ENCODE measurements around the gene ENTPD3. TPM values are rescaled to one million over a fixed set of nuclear protein-coding genes. Genes with fewer than 3 reads are reported as not detected.

Gene ENTPD3
- total RNA-seq, 1 experiment from 2014 or later: 6.0 TPM

- Histone ChIP-seq H3K4me1 (ENCODE audit: insufficient read depth, low read length) (no peaks in the 10 kb centered on the region), H3K27ac (ENCODE audit: low read length) (no peak overlapping the region), H2AFZ (ENCODE audit: low read length) (no peak overlapping the region), H3K79me2 (ENCODE audit: low read length) (no peaks in the 10 kb centered on the region), H3K9me2 (replicated peaks; ENCODE audit: low read length) (no peaks in the 10 kb centered on the region), H3K9me3 (ENCODE audit: low read length) (no peaks in the 10 kb centered on the region), H3K4me3 (ENCODE audit: low read length) (no peak overlapping the region), H3F3A (ENCODE audit: low read length, unreplicated experiment) (no peaks in the 10 kb centered on the region), H4K20me1 (ENCODE audit: low read length) (no peaks in the 10 kb centered on the region), H3K4me2 (ENCODE audit: low read length) (no peak overlapping the region), H3K9ac (ENCODE audit: low read length) (no peak overlapping the region), H3K27me3 (ENCODE audit: low read length) (no peaks in the 10 kb centered on the region; the same call in 1 of the 2 replicates), H3K36me3 (ENCODE audit: low read depth, low read length) (no peaks in the 10 kb centered on the region)
- no TSS peak for BruUV-seq (replicated peaks)
- ChIA-PET POLR2A (ENCODE audit: unreplicated experiment) (no interaction called here), CTCF (no interaction called here)
- intact Hi-C loops (cut with micrococcal nuclease): no loop called here
- TF ChIP-seq EZH2 (IDR thresholded peaks at IDR 0.05; ENCODE audit: low read length, unreplicated experiment) (no peak), EZH2phosphoT487 (IDR thresholded peaks at IDR 0.05; ENCODE audit: borderline replicate concordance, low read length) (no peak)
- TF ChIP-seq, protein P1, sequence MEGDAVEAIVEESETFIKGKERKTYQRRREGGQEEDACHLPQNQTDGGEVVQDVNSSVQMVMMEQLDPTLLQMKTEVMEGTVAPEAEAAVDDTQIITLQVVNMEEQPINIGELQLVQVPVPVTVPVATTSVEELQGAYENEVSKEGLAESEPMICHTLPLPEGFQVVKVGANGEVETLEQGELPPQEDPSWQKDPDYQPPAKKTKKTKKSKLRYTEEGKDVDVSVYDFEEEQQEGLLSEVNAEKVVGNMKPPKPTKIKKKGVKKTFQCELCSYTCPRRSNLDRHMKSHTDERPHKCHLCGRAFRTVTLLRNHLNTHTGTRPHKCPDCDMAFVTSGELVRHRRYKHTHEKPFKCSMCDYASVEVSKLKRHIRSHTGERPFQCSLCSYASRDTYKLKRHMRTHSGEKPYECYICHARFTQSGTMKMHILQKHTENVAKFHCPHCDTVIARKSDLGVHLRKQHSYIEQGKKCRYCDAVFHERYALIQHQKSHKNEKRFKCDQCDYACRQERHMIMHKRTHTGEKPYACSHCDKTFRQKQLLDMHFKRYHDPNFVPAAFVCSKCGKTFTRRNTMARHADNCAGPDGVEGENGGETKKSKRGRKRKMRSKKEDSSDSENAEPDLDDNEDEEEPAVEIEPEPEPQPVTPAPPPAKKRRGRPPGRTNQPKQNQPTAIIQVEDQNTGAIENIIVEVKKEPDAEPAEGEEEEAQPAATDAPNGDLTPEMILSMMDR (conservative IDR thresholded peaks at IDR 0.05; ENCODE audit: low read depth, low read length): no peak
- no peak for DNase-seq
- no peak for ATAC-seq
These were observed 31.6 kb upstream of the ENTPD3 start for GRCh38 chr3:40355410-40355809.

DNA sequence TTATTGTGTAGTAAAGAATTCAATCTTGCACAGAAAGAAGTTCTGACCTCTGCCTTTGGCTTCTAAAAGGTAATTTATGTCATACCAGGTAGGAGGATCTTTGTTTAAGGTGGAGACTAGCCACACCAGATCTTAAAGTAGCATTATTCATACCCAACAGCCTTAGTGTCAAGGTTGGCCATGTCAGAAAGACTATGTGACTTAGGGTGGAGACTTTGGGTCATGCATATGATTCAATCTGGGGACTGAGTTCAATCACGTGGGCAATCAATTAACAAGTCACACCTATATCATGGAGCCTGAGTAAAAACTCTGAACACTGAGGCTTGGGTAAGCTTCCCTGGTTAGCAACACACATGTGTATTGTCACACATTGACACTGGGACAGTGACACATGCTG is 28.5 kb upstream of the ENTPD3 start:
- no TSS peak for BruUV-seq (replicated peaks)
- CTCF ChIA-PET: no interaction called here

DNA sequence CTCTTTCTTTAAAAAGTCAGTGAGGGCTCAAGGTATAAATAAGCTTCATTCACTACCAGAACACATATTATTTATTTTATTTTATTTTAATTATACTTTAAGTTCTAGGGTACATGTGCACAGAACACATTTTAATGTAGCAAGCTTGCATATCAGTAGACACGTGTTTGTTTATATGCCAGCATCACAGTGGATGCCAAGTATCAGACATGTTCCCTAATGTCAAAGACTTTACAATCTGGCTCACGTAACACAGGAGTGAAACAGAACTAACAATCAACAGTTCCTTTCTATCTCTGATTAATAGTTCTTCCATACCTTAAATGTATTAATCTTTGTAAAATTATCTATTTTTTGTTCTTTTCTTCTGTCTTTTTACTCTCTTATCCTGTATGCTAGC is 23.3 kb upstream of the ENTPD3 start:
- ChIA-PET POLR2A (ENCODE audit: unreplicated experiment) (no interaction called here), CTCF (no interaction called here)
- Histone ChIP-seq H3K9ac (ENCODE audit: low read length) (no peak overlapping the region), H3K4me1 (ENCODE audit: insufficient read depth, low read length) (no peaks in the 10 kb centered on the region), H3K4me3 (ENCODE audit: low read length) (no peak overlapping the region), H3K27me3 (ENCODE audit: low read length) (peaks cover 16% of the 10 kb centered on the region; the same call in 1 of the 2 replicates), H3K36me3 (ENCODE audit: low read depth, low read length) (no peaks in the 10 kb centered on the region), H2AFZ (ENCODE audit: low read length) (no peak overlapping the region), H3K79me2 (ENCODE audit: low read length) (no peaks in the 10 kb centered on the region), H3K9me2 (replicated peaks; ENCODE audit: low read length) (no peaks in the 10 kb centered on the region), H3K9me3 (ENCODE audit: low read length) (no peaks in the 10 kb centered on the region), H3K27ac (ENCODE audit: low read length) (no peak overlapping the region), H3K4me2 (ENCODE audit: low read length) (no peak overlapping the region), H4K20me1 (ENCODE audit: low read length) (no peaks in the 10 kb centered on the region), H3F3A (ENCODE audit: low read length, unreplicated experiment) (no peaks in the 10 kb centered on the region)
- BruUV-seq (replicated peaks): no TSS peak
- ATAC-seq (no peak), DNase-seq (no peak)
- intact Hi-C loops (cut with micrococcal nuclease): no loop called here
- TF ChIP-seq, protein P1 (conservative IDR thresholded peaks at IDR 0.05; ENCODE audit: low read depth, low read length): no peak
- TF ChIP-seq EZH2phosphoT487 (IDR thresholded peaks at IDR 0.05; ENCODE audit: borderline replicate concordance, low read length) (no peak), EZH2 (IDR thresholded peaks at IDR 0.05; ENCODE audit: low read length, unreplicated experiment) (no peak)

More for the DNA sequence above, 28.5 kb upstream of the ENTPD3 start:
- Histone ChIP-seq H4K20me1 (ENCODE audit: low read length) (no peaks in the 10 kb centered on the region), H3F3A (ENCODE audit: low read length, unreplicated experiment) (no peaks in the 10 kb centered on the region), H3K4me1 (ENCODE audit: insufficient read depth, low read length) (no peaks in the 10 kb centered on the region), H3K27ac (ENCODE audit: low read length) (no peak overlapping the region), H3K4me3 (ENCODE audit: low read length) (no peak overlapping the region), H3K9me2 (replicated peaks; ENCODE audit: low read length) (no peaks in the 10 kb centered on the region), H3K36me3 (ENCODE audit: low read depth, low read length) (no peaks in the 10 kb centered on the region), H3K4me2 (ENCODE audit: low read length) (no peak overlapping the region), H3K27me3 (ENCODE audit: low read length) (peaks cover 5% of the 10 kb centered on the region; the same call in 1 of the 2 replicates), H2AFZ (ENCODE audit: low read length) (no peak overlapping the region), H3K9ac (ENCODE audit: low read length) (no peak overlapping the region), H3K79me2 (ENCODE audit: low read length) (no peaks in the 10 kb centered on the region), H3K9me3 (ENCODE audit: low read length) (no peaks in the 10 kb centered on the region)
- intact Hi-C loops (cut with micrococcal nuclease): no loop called here
- POLR2A ChIA-PET (ENCODE audit: unreplicated experiment): no interaction called here
- ATAC-seq: no peak
- no peak for DNase-seq
- TF ChIP-seq, protein P1 (conservative IDR thresholded peaks at IDR 0.05; ENCODE audit: low read depth, low read length): no peak
- no peak for TF ChIP-seq EZH2 (IDR thresholded peaks at IDR 0.05; ENCODE audit: low read length, unreplicated experiment)
- TF ChIP-seq EZH2phosphoT487 (IDR thresholded peaks at IDR 0.05; ENCODE audit: borderline replicate concordance, low read length): no peak
